Transverse colon (tissue), 4 donors: Measurements from ENCODE around the gene AJUBA. TPM values are rescaled to one million over a fixed set of nuclear protein-coding genes. Genes with fewer than 3 reads are reported as not detected.
"Not testable (repeated sequence)": the region's sequence is repeated elsewhere in the genome, so short reads cannot be mapped to it uniquely, and the experiment has no call there.

ENCODE experiments used
- DNase-seq: peaks from one replicate; pipeline ENCODE4 v3.0.0-alpha.2; 2019
- H3K27ac ChIP-seq, 4 donors: fragments of 200-600 bp; sonication (generic); 2 replicates each; pipeline ENCODE4 v1.5.1; 2016 to 2018; ENCODE audit warnings: inconsistent platforms in 4 of 4
- H3K27me3 ChIP-seq: fragments of 200-600 bp; sonication (generic); 2 replicates; pipeline ENCODE4 v1.5.1; 2017; ENCODE audit warnings: inconsistent platforms
- H3K36me3 ChIP-seq, 4 donors: fragments of 200-600 bp; sonication (generic); 2 replicates each; pipeline ENCODE4 v1.5.1; 2017 to 2019; ENCODE audit warnings: inconsistent platforms in 4 of 4
- H3K4me1 ChIP-seq, 4 donors: fragments of 200-600 bp; sonication (generic); 2 replicates each; pipeline ENCODE4 v1.5.1; 2017 to 2020; ENCODE audit warnings: inconsistent platforms in 4 of 4
- H3K4me3 ChIP-seq, 4 donors: fragments of 200-600 bp; sonication (generic); 1 replicate in 1 of 4; 2 replicates in 3 of 4; pipeline versions ENCODE4 v1.5.1 to v1.6.1; 2017 to 2019; ENCODE audit warnings: inconsistent platforms in 4 of 4
- H3K9me3 ChIP-seq, 2 donors: fragments of 200-600 bp; sonication (generic); 2 replicates each; pipeline ENCODE4 v1.5.1; 2017 to 2019; ENCODE audit warnings: inconsistent platforms in 2 of 2
- CTCF ChIP-seq, 5 experiments: fragments of 200-600 bp in 3 of 5; fragments of 450-650 bp in 2 of 5; sonication (generic) in 3 of 5; IDR thresholded peaks; 1 replicate in 2 of 5; 2 replicates in 3 of 5; pipeline ENCODE4 v1.5.1; 2016 to 2017; ENCODE audit warnings: antibody characterized with exemption in 5 of 5, inconsistent platforms in 3 of 5, mild to moderate bottlenecking in 2 of 5, moderate library complexity in 1 of 5
- EP300 ChIP-seq: sonication (generic); formaldehyde crosslinking; IDR thresholded peaks from one replicate; pipeline ENCODE4 v1.6.1; 2017; ENCODE audit warnings: antibody characterized with exemption, low read depth
- POLR2A ChIP-seq: fragments of 450-650 bp; IDR thresholded peaks from one replicate; pipeline ENCODE4 v1.6.1; 2016; ENCODE audit warnings: antibody characterized with exemption, mild to moderate bottlenecking, moderate library complexity
- POLR2AphosphoS5 ChIP-seq, 3 donors: sonication (generic); formaldehyde crosslinking; IDR thresholded peaks; one replicate each; pipeline ENCODE4 v1.6.1; 2016; ENCODE audit warnings: antibody characterized with exemption in 3 of 3
- WGBS, 2 donors: methylation state at CpG; one replicate each; pipeline ENCODE4 v1.1.5; 2018; ENCODE audit warnings: low coverage in 1 of 2; 5-methylcytosine and 5-hydroxymethylcytosine counted together
- in situ Hi-C, 4 donors: fragments of 200-750 bp; cut with MboI; loops; one replicate each; pipeline versions ENCODE4 v1.15.0 to v1.15.1; 2017; ENCODE audit warnings: low sequenced_read_pairs in 3 of 4, low pct_ligation_motif_present in 1 of 4, low pct_unique_long_range_greater_than_20kb in 1 of 4
- intact Hi-C: fragments of 100-400 bp; cut with DNase I; formaldehyde crosslinking; loops from one replicate; pipeline ENCODE4 v1.15.1; 2023; ENCODE audit warnings: low total_unique reads
- total RNA-seq, 4 donors: library from RNA; depleted of rRNA; stranded (reverse); fragments of >200 nt; gene quantifications; one replicate each; pipeline ENCODE4 v1.1.0, GENCODE V29; 2016

The AJUBA gene
- total RNA-seq, 4 donors from 2014 or later, result 1.8 to 5.2 (median 3.7) TPM; not detected in 1

- TF ChIP-seq CTCF (IDR thresholded peaks at IDR 0.05) (no peak), POLR2AphosphoS5 (IDR thresholded peaks at IDR 0.05) (no peak), EP300 (no peak), POLR2A (no peak)
- no peaks in the 10 kb centered on the region for H3K36me3 ChIP-seq
- H3K27ac ChIP-seq, result no peak overlapping the region
- intact Hi-C loops, result no loop called here
- DNase-seq, result no peak
- WGBS, 2 donors, result 70 to 92% methylated on average over 3 to 4 of the region's 4 CpGs
- in situ Hi-C loops, result no loop called here
- H3K4me3 ChIP-seq, result no peak overlapping the region
- H3K9me3 ChIP-seq, result no peaks in the 10 kb centered on the region
- H3K4me1 ChIP-seq, result no peaks in the 10 kb centered on the region
- H3K27me3 ChIP-seq, result no peaks in the 10 kb centered on the region
These were observed 33.3 kb upstream of the AJUBA start for GRCh38 chr14:23015618-23016017.

DNA sequence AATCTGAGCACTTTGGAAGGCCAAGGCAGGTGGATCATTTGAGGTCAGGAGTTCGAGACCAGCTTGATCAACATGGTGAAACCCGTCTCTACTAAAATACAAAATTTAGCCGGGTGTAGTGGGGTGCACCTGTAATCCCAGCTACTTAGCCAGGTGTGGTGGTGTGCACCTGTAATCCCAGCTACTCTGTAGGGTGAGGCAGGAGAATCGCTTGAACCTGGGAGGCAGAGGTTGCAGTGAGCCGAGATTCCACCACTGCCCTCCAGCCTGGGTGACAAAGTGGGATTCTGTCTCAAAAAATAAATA, 31.4 kb upstream of the AJUBA start:
- 93% methylated on average over 5 of the region's 5 CpGs for WGBS, 2 donors
- in situ Hi-C loops, H3K9me3 ChIP-seq, H3K4me3 ChIP-seq, DNase-seq, H3K36me3 ChIP-seq, intact Hi-C loops, H3K27ac ChIP-seq, H3K27me3 ChIP-seq: not testable (repeated sequence)
- H3K4me1 ChIP-seq, result peaks cover 0 to 11% (median 4%) of the 10 kb centered on the region in 4 donors

DNA sequence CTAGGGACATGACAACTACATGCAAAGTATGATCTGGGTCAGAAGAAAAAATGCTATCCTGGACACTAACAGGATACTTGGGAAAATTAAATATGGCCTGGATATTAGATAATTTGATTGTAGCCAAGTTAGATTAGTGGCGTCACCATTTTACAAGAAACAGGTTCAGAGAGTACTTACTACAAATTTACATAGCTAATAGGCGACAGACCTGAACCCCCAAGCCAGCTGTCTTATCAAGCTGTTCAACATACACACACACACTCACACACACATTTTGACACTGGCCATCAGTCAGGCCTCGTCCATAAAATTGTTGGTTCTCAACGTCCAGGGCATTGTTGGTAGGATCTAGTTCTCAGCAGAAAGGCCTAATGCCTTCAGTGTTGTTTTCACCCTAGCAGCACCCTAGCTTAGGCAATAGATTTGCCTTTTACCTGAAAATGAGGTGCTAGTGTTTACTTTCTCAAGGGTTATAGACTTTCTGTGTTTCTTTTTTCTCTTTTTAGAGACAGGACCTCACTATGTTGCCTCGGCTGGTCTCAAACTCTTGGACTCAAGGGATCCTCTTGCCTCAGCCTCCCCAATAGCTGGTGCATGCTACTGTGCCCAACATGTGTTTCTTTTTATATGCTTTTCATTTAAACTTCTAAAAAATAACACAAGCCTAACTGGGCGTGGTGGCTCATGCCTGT, 30.9 kb upstream of the AJUBA start:
- peaks cover 0 to 15% (median 4%) of the 10 kb centered on the region in 4 donors for H3K4me1 ChIP-seq
- in situ Hi-C loops (no loop called here), intact Hi-C loops (no loop called here)
- H3K27ac ChIP-seq, result no peak overlapping the region
- no peaks in the 10 kb centered on the region for H3K27me3 ChIP-seq
- no peak for TF ChIP-seq CTCF (IDR thresholded peaks at IDR 0.05)
- no peak for TF ChIP-seq POLR2A
- TF ChIP-seq POLR2AphosphoS5 (IDR thresholded peaks at IDR 0.05), result no peak
- TF ChIP-seq EP300, result no peak
- no peaks in the 10 kb centered on the region for H3K9me3 ChIP-seq
- H3K36me3 ChIP-seq, result no peaks in the 10 kb centered on the region
- no peak for DNase-seq
- no peak overlapping the region for H3K4me3 ChIP-seq
- 81 to 94% methylated on average over 3 to 6 of the region's 6 CpGs for whole genome bisulfite sequencing, 2 donors

- Histone ChIP-seq H3K36me3 (no peaks in the 10 kb centered on the region), H3K27ac (peak within 1 kb of the TSS; percentile 78 to 92 (median 85)), H3K27me3 (no peaks in the 10 kb centered on the region), H3K4me3 (peak within 1 kb of the TSS; percentile 27 to 56 (median 50)), H3K4me1 (peaks cover 4 to 35% (median 15%) of the 10 kb centered on the region in 4 donors), H3K9me3 (no peaks in the 10 kb centered on the region)
- intact Hi-C loops (no loop called here), in situ Hi-C loops (no loop called here)
- peak; percentile 25 to 62 (median 33) for TF ChIP-seq POLR2AphosphoS5 (IDR thresholded peaks at IDR 0.05)
- no peak for TF ChIP-seq CTCF (IDR thresholded peaks at IDR 0.05)
- TF ChIP-seq EP300, result no peak
- TF ChIP-seq POLR2A, result peak; percentile 48
- 0 to 2% methylated on average over 4 to 40 of the region's 40 CpGs for WGBS, 2 donors
- DNase-seq, result peak; percentile 88
These were observed 27.8 kb upstream of the AJUBA start, which contains the start of gene C14orf93 for GRCh38 chr14:23009939-23010726. C14orf93 (minus strand) TSS chr14:23010143; CDS start chr14:22999023, 11,120 bp downstream.
